Measurements from ENCODE around the gene CPEB4. TPM values are rescaled to one million over a fixed set of nuclear protein-coding genes. Genes with fewer than 3 reads are reported as not detected.
A peak's percentile ranks its signal among the peaks of the same experiment; 100 is the strongest.

The CPEB4 gene
- total and polyA plus RNA-seq, 9 of the 15 experiments (the other 6 are each of a cell fraction or from before 2014, with no cell fraction given): 7.4 to 21.3 (median 12.4) TPM

DNA sequence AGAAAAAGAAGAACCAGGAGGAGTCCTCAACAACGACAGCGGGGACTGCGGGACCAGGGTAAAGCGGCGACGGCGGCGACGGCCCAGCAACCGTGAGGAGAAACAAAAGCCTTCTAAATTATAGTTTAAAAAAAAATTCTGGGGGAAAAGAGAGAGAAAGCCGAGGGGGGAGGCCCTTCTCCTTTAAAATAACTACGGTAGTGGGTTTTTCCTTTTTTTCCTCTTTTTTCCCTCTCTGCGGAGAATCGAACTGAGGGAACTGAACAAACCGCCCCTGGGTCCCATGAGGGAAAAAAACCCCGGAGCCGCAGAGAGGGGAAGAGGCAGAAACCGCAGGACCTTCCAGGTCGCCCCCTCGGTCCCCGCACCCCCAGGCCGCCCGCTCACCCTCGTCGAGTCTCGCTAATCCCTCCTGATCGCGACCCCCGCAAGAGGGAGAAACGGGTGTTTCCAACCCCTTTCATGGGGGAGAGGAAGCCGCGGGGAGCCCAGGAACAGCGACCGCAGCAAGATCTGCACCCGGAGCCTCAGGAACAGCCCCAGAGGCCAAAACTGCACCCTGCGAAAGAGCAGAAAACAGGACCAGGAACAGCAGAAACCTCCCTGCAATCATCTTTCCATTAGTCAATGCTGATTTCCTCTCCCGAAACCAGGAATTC lies 453 bp downstream of the CPEB4 start (continued):
- TF ChIP-seq ATF1 (CRISPR knock-in tag; IDR thresholded peaks at IDR 0.05): no peak
- TF ChIP-seq ATF1 (tag; IDR thresholded peaks at IDR 0.05): no peak
- no peak for TF ChIP-seq MCM3 (IDR thresholded peaks at IDR 0.05)
- TF ChIP-seq RFX7 (CRISPR knock-in tag; IDR thresholded peaks at IDR 0.05): no peak
- TF ChIP-seq, protein P1, sequence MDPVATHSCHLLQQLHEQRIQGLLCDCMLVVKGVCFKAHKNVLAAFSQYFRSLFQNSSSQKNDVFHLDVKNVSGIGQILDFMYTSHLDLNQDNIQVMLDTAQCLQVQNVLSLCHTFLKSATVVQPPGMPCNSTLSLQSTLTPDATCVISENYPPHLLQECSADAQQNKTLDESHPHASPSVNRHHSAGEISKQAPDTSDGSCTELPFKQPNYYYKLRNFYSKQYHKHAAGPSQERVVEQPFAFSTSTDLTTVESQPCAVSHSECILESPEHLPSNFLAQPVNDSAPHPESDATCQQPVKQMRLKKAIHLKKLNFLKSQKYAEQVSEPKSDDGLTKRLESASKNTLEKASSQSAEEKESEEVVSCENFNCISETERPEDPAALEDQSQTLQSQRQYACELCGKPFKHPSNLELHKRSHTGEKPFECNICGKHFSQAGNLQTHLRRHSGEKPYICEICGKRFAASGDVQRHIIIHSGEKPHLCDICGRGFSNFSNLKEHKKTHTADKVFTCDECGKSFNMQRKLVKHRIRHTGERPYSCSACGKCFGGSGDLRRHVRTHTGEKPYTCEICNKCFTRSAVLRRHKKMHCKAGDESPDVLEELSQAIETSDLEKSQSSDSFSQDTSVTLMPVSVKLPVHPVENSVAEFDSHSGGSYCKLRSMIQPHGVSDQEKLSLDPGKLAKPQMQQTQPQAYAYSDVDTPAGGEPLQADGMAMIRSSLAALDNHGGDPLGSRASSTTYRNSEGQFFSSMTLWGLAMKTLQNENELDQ (CRISPR knock-in tag; IDR thresholded peaks at IDR 0.05; ENCODE audit: borderline replicate concordance): no peak
- no peak for TF ChIP-seq DDX20 (tag; IDR thresholded peaks at IDR 0.05; ENCODE audit: low read depth)
- TF ChIP-seq ZNF551 (CRISPR knock-in tag; IDR thresholded peaks at IDR 0.05): no peak
- TF ChIP-seq, protein P2, sequence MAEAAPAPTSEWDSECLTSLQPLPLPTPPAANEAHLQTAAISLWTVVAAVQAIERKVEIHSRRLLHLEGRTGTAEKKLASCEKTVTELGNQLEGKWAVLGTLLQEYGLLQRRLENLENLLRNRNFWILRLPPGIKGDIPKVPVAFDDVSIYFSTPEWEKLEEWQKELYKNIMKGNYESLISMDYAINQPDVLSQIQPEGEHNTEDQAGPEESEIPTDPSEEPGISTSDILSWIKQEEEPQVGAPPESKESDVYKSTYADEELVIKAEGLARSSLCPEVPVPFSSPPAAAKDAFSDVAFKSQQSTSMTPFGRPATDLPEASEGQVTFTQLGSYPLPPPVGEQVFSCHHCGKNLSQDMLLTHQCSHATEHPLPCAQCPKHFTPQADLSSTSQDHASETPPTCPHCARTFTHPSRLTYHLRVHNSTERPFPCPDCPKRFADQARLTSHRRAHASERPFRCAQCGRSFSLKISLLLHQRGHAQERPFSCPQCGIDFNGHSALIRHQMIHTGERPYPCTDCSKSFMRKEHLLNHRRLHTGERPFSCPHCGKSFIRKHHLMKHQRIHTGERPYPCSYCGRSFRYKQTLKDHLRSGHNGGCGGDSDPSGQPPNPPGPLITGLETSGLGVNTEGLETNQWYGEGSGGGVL (CRISPR knock-in tag; IDR thresholded peaks at IDR 0.05): no peak
- TF ChIP-seq, protein P3, sequence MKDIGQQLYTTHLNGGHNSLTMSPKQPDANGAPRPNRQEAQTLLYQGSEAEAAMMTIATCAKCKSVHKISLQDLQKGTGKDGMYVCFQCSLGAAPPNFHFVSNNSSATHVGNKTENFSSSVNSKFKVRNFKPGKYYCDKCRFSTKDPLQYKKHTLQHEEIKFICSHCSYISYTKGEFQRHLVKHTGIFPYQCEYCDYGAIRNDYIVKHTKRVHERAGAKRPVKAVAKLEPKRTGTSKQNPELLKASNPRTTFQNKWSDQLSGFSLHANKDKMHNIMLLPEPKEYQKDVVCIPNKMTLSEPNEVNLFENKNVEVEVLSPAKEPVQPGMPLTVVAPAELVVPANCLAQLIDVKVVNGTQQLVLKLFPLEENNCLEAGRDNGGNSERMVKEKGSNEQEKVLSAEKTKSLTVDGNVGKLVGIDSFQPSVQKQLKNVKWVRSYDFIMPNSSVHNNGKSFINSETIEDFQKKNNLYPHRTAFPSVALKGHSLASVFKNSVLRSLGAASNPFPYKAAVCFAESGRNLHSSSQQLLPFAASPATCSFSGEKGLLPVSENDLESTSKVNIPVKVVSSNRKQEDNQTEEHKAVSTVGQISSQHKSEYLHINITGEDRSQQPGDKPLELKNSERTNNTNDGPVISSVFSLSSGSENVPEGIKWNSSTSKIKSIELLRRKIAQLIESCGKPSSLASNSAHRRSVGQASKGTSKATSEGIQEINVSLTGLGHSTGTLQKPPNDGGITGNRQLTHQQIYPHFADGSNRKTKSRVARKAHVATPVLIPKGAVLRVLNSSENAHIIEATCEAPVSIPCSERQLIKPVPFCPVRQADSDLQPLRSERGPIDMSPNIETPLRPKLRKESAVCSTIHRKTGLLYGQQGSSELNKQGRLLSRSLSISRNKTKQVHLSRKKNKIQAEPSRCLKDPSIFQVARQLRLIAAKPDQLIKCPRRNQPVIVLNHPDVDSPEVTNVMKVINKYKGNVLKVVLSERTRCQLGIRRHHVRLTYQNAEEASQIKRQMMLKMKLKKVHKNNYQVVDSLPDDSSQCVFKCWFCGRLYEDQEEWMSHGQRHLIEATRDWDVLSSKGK (CRISPR knock-in tag; IDR thresholded peaks at IDR 0.05): no peak
- no peak for TF ChIP-seq XRCC4 (IDR thresholded peaks at IDR 0.05; ENCODE audit: extremely low read depth, insufficient read depth, insufficient read length)
- TF ChIP-seq ZNF239 (CRISPR knock-in tag; IDR thresholded peaks at IDR 0.05): no peak
- TF ChIP-seq NFYB (IDR thresholded peaks at IDR 0.05; ENCODE audit: extremely low read depth, insufficient read length): no peak
- TF ChIP-seq, protein P4, sequence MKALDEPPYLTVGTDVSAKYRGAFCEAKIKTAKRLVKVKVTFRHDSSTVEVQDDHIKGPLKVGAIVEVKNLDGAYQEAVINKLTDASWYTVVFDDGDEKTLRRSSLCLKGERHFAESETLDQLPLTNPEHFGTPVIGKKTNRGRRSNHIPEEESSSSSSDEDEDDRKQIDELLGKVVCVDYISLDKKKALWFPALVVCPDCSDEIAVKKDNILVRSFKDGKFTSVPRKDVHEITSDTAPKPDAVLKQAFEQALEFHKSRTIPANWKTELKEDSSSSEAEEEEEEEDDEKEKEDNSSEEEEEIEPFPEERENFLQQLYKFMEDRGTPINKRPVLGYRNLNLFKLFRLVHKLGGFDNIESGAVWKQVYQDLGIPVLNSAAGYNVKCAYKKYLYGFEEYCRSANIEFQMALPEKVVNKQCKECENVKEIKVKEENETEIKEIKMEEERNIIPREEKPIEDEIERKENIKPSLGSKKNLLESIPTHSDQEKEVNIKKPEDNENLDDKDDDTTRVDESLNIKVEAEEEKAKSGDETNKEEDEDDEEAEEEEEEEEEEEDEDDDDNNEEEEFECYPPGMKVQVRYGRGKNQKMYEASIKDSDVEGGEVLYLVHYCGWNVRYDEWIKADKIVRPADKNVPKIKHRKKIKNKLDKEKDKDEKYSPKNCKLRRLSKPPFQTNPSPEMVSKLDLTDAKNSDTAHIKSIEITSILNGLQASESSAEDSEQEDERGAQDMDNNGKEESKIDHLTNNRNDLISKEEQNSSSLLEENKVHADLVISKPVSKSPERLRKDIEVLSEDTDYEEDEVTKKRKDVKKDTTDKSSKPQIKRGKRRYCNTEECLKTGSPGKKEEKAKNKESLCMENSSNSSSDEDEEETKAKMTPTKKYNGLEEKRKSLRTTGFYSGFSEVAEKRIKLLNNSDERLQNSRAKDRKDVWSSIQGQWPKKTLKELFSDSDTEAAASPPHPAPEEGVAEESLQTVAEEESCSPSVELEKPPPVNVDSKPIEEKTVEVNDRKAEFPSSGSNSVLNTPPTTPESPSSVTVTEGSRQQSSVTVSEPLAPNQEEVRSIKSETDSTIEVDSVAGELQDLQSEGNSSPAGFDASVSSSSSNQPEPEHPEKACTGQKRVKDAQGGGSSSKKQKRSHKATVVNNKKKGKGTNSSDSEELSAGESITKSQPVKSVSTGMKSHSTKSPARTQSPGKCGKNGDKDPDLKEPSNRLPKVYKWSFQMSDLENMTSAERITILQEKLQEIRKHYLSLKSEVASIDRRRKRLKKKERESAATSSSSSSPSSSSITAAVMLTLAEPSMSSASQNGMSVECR (CRISPR knock-in tag; IDR thresholded peaks at IDR 0.05): no peak
- TF ChIP-seq BHLHE40 (IDR thresholded peaks at IDR 0.05; ENCODE audit: low read length): no peak
- TF ChIP-seq NFIC (IDR thresholded peaks at IDR 0.05): no peak
- TF ChIP-seq TAF7 (tag; IDR thresholded peaks at IDR 0.05): 0 out of 2 replicates have a peak, but pooled peaks have one; percentile 0
